ENCODE data around the gene NXF2.
"Not testable (repeated sequence)": the region's sequence is repeated elsewhere in the genome, so short reads cannot be mapped to it uniquely, and the experiment has no call there.

NXF2 gene

GRCh38 chrX:102246893-102247292 lies at the start of gene NXF2:
Gene NXF2 (plus strand): TSS chrX:102247167. CDS start chrX:102307079, 59,912 bp downstream.
- H3K36me3 ChIP-seq (ENCODE audit: control insufficient read depth in 2 of 2, insufficient read depth in 2 of 2, low read length in 2 of 2); H3K27ac ChIP-seq (ENCODE audit: low read depth in 2 of 2, low read length in 2 of 2); H3K27me3 ChIP-seq (ENCODE audit: control insufficient read depth in 2 of 2, insufficient read depth in 2 of 2, low read length in 2 of 2); H3K4me1 ChIP-seq (ENCODE audit: control insufficient read depth in 2 of 2, insufficient read depth in 2 of 2, low read length in 2 of 2); H3K9me3 ChIP-seq (ENCODE audit: control insufficient read depth in 2 of 2, low read length in 2 of 2); H3K9ac ChIP-seq (ENCODE audit: low read depth in 1 of 2, low read length in 2 of 2); H3K4me3 ChIP-seq (ENCODE audit: low read length in 2 of 2): not testable (repeated sequence)

DNA sequence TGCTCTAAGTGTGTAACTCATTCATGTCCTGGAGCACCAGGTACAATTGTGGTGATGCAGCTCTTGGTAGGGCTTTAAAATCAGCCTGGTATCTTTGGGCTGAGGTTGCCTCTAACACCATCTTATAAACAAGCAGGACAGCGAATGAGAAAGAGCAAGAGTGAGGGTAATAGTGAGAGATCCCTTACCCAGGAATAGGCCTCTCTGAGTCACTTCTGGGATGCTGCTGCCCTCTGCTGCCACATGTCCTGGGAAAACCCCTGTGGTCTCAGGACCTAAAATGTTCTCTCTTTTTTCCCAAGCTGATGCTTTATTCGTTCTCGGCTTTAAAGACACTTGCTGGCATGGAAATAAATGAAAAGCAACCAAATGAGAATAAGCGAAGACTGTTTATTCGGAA lies 39.0 kb upstream of the NXF2 start:
- H3K4me1 ChIP-seq (ENCODE audit: control insufficient read depth in 2 of 2, insufficient read depth in 2 of 2, low read length in 2 of 2); H3K9ac ChIP-seq (ENCODE audit: low read depth in 1 of 2, low read length in 2 of 2); H3K4me3 ChIP-seq (ENCODE audit: low read length in 2 of 2); H3K9me3 ChIP-seq (ENCODE audit: control insufficient read depth in 2 of 2, low read length in 2 of 2); H3K27ac ChIP-seq (ENCODE audit: low read depth in 2 of 2, low read length in 2 of 2); H3K36me3 ChIP-seq (ENCODE audit: control insufficient read depth in 2 of 2, insufficient read depth in 2 of 2, low read length in 2 of 2); H3K27me3 ChIP-seq (ENCODE audit: control insufficient read depth in 2 of 2, insufficient read depth in 2 of 2, low read length in 2 of 2): not testable (repeated sequence)

DNA sequence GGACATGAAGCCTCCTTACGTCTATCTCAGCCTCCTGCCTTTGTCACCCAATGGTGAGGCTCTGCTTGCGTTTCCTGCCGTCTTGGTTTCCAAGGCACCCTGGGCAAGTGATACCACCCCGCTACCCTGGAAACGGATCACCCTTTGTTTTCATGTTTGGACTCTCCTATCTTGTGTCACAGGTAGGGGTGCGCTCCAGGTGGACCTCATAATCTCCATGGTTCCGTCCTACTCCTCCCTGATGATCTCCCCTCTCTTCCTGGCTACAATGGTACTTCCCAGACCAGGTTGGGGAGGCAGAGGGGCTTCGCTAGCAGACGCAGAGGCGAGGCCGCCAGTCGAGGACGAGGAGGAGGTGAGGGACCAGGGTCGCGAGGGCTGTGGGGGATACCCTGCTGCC lies 32.0 kb upstream of the NXF2 start, which contains the start of gene TCP11X1:
TSS of gene TCP11X1 (plus strand) at position 316 of the 400 bp plus-strand sequence.
- not testable (repeated sequence) for H3K9ac ChIP-seq (ENCODE audit: low read depth in 1 of 2, low read length in 2 of 2); H3K27me3 ChIP-seq (ENCODE audit: control insufficient read depth in 2 of 2, insufficient read depth in 2 of 2, low read length in 2 of 2); H3K27ac ChIP-seq (ENCODE audit: low read depth in 2 of 2, low read length in 2 of 2); H3K36me3 ChIP-seq (ENCODE audit: control insufficient read depth in 2 of 2, insufficient read depth in 2 of 2, low read length in 2 of 2); H3K9me3 ChIP-seq (ENCODE audit: control insufficient read depth in 2 of 2, low read length in 2 of 2); H3K4me1 ChIP-seq (ENCODE audit: control insufficient read depth in 2 of 2, insufficient read depth in 2 of 2, low read length in 2 of 2); H3K4me3 ChIP-seq (ENCODE audit: low read length in 2 of 2)

- not testable (repeated sequence) for H3K4me1 ChIP-seq (ENCODE audit: control insufficient read depth in 2 of 2, insufficient read depth in 2 of 2, low read length in 2 of 2); H3K4me3 ChIP-seq (ENCODE audit: low read length in 2 of 2); H3K9me3 ChIP-seq (ENCODE audit: control insufficient read depth in 2 of 2, low read length in 2 of 2); H3K36me3 ChIP-seq (ENCODE audit: control insufficient read depth in 2 of 2, insufficient read depth in 2 of 2, low read length in 2 of 2); H3K27me3 ChIP-seq (ENCODE audit: control insufficient read depth in 2 of 2, insufficient read depth in 2 of 2, low read length in 2 of 2); H3K9ac ChIP-seq (ENCODE audit: low read depth in 1 of 2, low read length in 2 of 2); H3K27ac ChIP-seq (ENCODE audit: low read depth in 2 of 2, low read length in 2 of 2)
Measured at GRCh38 chrX:102216497-102216896, 30.5 kb upstream of the NXF2 start.

GRCh38 chrX:102235678-102236077 lies 11.3 kb upstream of the NXF2 start:
- not testable (repeated sequence) for H3K9me3 ChIP-seq (ENCODE audit: control insufficient read depth in 2 of 2, low read length in 2 of 2); H3K27ac ChIP-seq (ENCODE audit: low read depth in 2 of 2, low read length in 2 of 2); H3K4me3 ChIP-seq (ENCODE audit: low read length in 2 of 2); H3K36me3 ChIP-seq (ENCODE audit: control insufficient read depth in 2 of 2, insufficient read depth in 2 of 2, low read length in 2 of 2); H3K9ac ChIP-seq (ENCODE audit: low read depth in 1 of 2, low read length in 2 of 2); H3K27me3 ChIP-seq (ENCODE audit: control insufficient read depth in 2 of 2, insufficient read depth in 2 of 2, low read length in 2 of 2); H3K4me1 ChIP-seq (ENCODE audit: control insufficient read depth in 2 of 2, insufficient read depth in 2 of 2, low read length in 2 of 2)

DNA sequence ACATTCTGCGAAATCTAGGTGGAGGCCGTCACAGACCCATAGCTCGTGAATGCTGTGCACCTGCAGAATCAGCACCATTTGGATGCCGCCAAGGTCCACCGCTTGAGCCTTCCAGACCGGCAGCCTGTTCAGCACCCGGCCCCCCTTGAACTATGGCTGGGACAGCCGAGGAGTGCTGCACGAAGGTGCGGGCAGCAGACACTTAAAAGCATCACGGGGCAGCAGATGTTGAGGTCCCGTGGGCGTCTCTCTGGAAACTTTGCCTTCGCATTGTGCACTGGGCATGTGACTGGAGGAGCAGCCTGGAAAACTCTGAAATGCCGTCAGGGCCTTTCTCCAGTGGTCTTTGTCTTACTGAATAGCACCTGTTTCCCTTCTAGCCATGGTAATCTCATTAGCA lies 6.7 kb upstream of the NXF2 start:
- H3K4me3 ChIP-seq (ENCODE audit: low read length in 2 of 2); H3K4me1 ChIP-seq (ENCODE audit: control insufficient read depth in 2 of 2, insufficient read depth in 2 of 2, low read length in 2 of 2); H3K27ac ChIP-seq (ENCODE audit: low read depth in 2 of 2, low read length in 2 of 2); H3K36me3 ChIP-seq (ENCODE audit: control insufficient read depth in 2 of 2, insufficient read depth in 2 of 2, low read length in 2 of 2); H3K9me3 ChIP-seq (ENCODE audit: control insufficient read depth in 2 of 2, low read length in 2 of 2); H3K27me3 ChIP-seq (ENCODE audit: control insufficient read depth in 2 of 2, insufficient read depth in 2 of 2, low read length in 2 of 2); H3K9ac ChIP-seq (ENCODE audit: low read depth in 1 of 2, low read length in 2 of 2): not testable (repeated sequence)

- H3K9me3 ChIP-seq (ENCODE audit: control insufficient read depth in 2 of 2, low read length in 2 of 2); H3K4me1 ChIP-seq (ENCODE audit: control insufficient read depth in 2 of 2, insufficient read depth in 2 of 2, low read length in 2 of 2); H3K27ac ChIP-seq (ENCODE audit: low read depth in 2 of 2, low read length in 2 of 2); H3K9ac ChIP-seq (ENCODE audit: low read depth in 1 of 2, low read length in 2 of 2); H3K4me3 ChIP-seq (ENCODE audit: low read length in 2 of 2); H3K27me3 ChIP-seq (ENCODE audit: control insufficient read depth in 2 of 2, insufficient read depth in 2 of 2, low read length in 2 of 2); H3K36me3 ChIP-seq (ENCODE audit: control insufficient read depth in 2 of 2, insufficient read depth in 2 of 2, low read length in 2 of 2): not testable (repeated sequence)
Measured at GRCh38 chrX:102272231-102272630, 25.3 kb downstream of the NXF2 start.

DNA sequence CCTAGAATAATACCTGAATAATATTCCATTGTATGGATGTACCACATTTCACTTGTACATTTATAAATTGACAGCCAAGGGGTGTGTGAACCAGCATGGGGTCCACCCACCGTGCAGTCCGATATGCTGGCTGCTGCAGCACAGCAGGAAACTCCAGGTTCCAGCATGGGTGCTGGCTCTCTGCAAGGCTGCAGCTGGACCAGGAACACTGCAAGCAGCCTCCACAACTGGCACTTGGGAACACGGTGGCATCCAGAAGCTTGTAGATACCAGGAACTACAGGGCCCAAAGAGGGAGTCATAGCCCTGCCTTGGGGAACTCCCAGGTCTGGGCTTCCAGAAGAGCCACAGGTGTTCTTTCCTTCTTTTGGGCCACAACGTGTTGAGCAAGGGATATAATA lies 91.2 kb downstream of the NXF2 start:
- no peaks in the 10 kb centered on the region for H3K4me1 ChIP-seq (ENCODE audit: control insufficient read depth in 2 of 2, insufficient read depth in 2 of 2, low read length in 2 of 2)
- no peak overlapping the region for H3K27ac ChIP-seq (ENCODE audit: low read depth in 2 of 2, low read length in 2 of 2)
- no peaks in the 10 kb centered on the region for H3K36me3 ChIP-seq (ENCODE audit: control insufficient read depth in 2 of 2, insufficient read depth in 2 of 2, low read length in 2 of 2)
- no peak overlapping the region for H3K9ac ChIP-seq (ENCODE audit: low read depth in 1 of 2, low read length in 2 of 2)
- H3K27me3 ChIP-seq (ENCODE audit: control insufficient read depth in 2 of 2, insufficient read depth in 2 of 2, low read length in 2 of 2) = peaks cover 0 to 3% of the 10 kb centered on the region in 2 donors
- no peaks in the 10 kb centered on the region for H3K9me3 ChIP-seq (ENCODE audit: control insufficient read depth in 2 of 2, low read length in 2 of 2)
- H3K4me3 ChIP-seq (ENCODE audit: low read length in 2 of 2) = no peak overlapping the region

- Histone ChIP-seq H3K9ac (ENCODE audit: low read depth in 1 of 2, low read length in 2 of 2) (no peak overlapping the region), H3K27ac (ENCODE audit: low read depth in 2 of 2, low read length in 2 of 2) (no peak overlapping the region), H3K4me3 (ENCODE audit: low read length in 2 of 2) (no peak overlapping the region)
Measured at GRCh38 chrX:102339312-102340298, 92.6 kb downstream of the NXF2 start.

DNA sequence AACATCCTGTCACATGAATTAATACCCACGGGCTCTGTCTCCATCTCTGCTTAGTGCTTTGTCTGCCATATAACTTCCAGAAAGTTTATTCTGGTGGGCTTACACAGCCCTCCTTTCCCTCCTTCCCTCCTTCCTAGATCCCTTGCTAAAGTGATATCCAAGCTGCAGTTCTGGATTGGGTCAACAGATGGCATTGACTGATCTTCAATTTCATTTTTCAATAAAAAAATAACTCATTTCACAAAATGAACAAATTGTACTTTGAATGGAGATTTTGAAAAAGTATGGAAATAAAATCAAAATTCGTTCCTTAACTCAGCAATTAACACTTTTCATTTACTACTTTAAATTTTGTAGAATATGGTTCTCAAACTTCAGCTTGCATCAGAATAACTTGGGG lies 94.9 kb downstream of the NXF2 start:
- H3K27ac ChIP-seq (ENCODE audit: low read depth in 2 of 2, low read length in 2 of 2) = no peak overlapping the region
- no peaks in the 10 kb centered on the region for H3K9me3 ChIP-seq (ENCODE audit: control insufficient read depth in 2 of 2, low read length in 2 of 2)
- H3K27me3 ChIP-seq (ENCODE audit: control insufficient read depth in 2 of 2, insufficient read depth in 2 of 2, low read length in 2 of 2) = peaks cover 3% of the 10 kb centered on the region in 2 donors
- H3K9ac ChIP-seq (ENCODE audit: low read depth in 1 of 2, low read length in 2 of 2) = no peak overlapping the region
- H3K4me3 ChIP-seq (ENCODE audit: low read length in 2 of 2) = no peak overlapping the region
- H3K4me1 ChIP-seq (ENCODE audit: control insufficient read depth in 2 of 2, insufficient read depth in 2 of 2, low read length in 2 of 2) = no peaks in the 10 kb centered on the region
- no peaks in the 10 kb centered on the region for H3K36me3 ChIP-seq (ENCODE audit: control insufficient read depth in 2 of 2, insufficient read depth in 2 of 2, low read length in 2 of 2)

More at GRCh38 chrX:102339312-102340298, 92.6 kb downstream of the NXF2 start:
- H3K4me1 ChIP-seq (ENCODE audit: control insufficient read depth in 2 of 2, insufficient read depth in 2 of 2, low read length in 2 of 2) = no peaks in the 10 kb centered on the region
- peaks cover 1 to 3% of the 10 kb centered on the region in 2 donors for H3K27me3 ChIP-seq (ENCODE audit: control insufficient read depth in 2 of 2, insufficient read depth in 2 of 2, low read length in 2 of 2)
- no peaks in the 10 kb centered on the region for H3K36me3 ChIP-seq (ENCODE audit: control insufficient read depth in 2 of 2, insufficient read depth in 2 of 2, low read length in 2 of 2)
- no peaks in the 10 kb centered on the region for H3K9me3 ChIP-seq (ENCODE audit: control insufficient read depth in 2 of 2, low read length in 2 of 2)
